Hepatocyte (in vitro differentiated cells): ENCODE measurements around the gene IDUA. TPM values are rescaled to one million over a fixed set of nuclear protein-coding genes. Genes with fewer than 3 reads are reported as not detected.

Experiments
- DNase-seq: peaks from one replicate; pipeline ENCODE4 v3.0.0-alpha.2; 2016; ENCODE audit warnings: low spot score
- H2AFZ ChIP-seq: fragments of 200-600 bp; sonication (generic); 2 replicates; pipeline ENCODE4 v1.6.0; 2016; ENCODE audit warnings: antibody characterized with exemption, mild to moderate bottlenecking
- H3K27ac ChIP-seq: fragments of 200-600 bp; sonication (generic); 2 replicates; pipeline ENCODE4 v1.5.1; 2016; ENCODE audit warnings: mild to moderate bottlenecking
- H3K27me3 ChIP-seq: fragments of 200-600 bp; sonication (generic); 2 replicates; pipeline ENCODE4 v1.6.1; 2016
- H3K36me3 ChIP-seq: fragments of 200-600 bp; sonication (generic); replicated peaks from 2 replicates; pipeline ENCODE4 v1.5.1; 2016; ENCODE audit warnings: low read depth; ENCODE audit not compliant: insufficient read depth
- H3K4me1 ChIP-seq: fragments of 200-600 bp; sonication (generic); 2 replicates; pipeline ENCODE4 v1.5.1; 2016; ENCODE audit warnings: mild to moderate bottlenecking, moderate library complexity; ENCODE audit not compliant: insufficient read depth
- H3K4me2 ChIP-seq: fragments of 200-600 bp; sonication (generic); 2 replicates; pipeline ENCODE4 v1.6.0; 2016
- H3K4me3 ChIP-seq: fragments of 200-600 bp; sonication (generic); 2 replicates; pipeline ENCODE4 v1.5.1; 2016; ENCODE audit warnings: mild to moderate bottlenecking
- H3K79me2 ChIP-seq: fragments of 200-600 bp; sonication (generic); 2 replicates; pipeline ENCODE4 v1.6.0; 2017; ENCODE audit warnings: mild to moderate bottlenecking
- H3K9me2 ChIP-seq: fragments of 200-600 bp; sonication (generic); replicated peaks from 2 replicates; pipeline ENCODE4 v1.6.0; 2017; ENCODE audit warnings: mild to moderate bottlenecking; ENCODE audit not compliant: insufficient read depth
- H3K9me3 ChIP-seq: fragments of 200-600 bp; sonication (generic); 2 replicates; pipeline ENCODE4 v1.5.1; 2016; ENCODE audit warnings: low read depth, mild to moderate bottlenecking
- H4K20me1 ChIP-seq: fragments of 200-600 bp; sonication (generic); 2 replicates; pipeline ENCODE4 v1.6.0; 2016; ENCODE audit warnings: mild to moderate bottlenecking; ENCODE audit not compliant: insufficient read depth, poor library complexity, severe bottlenecking
- EZH2 ChIP-seq: fragments of 200-600 bp; sonication (generic); IDR thresholded peaks from 2 replicates; pipeline ENCODE4 v1.6.1; 2016; ENCODE audit warnings: antibody characterized with exemption, mild to moderate bottlenecking, borderline replicate concordance
- EZH2phosphoT487 ChIP-seq: fragments of 200-600 bp; sonication (generic); IDR thresholded peaks from one replicate; pipeline ENCODE4 v1.6.1; 2018; ENCODE audit warnings: antibody characterized with exemption, mild to moderate bottlenecking, low read depth, moderate library complexity; ENCODE audit not compliant: unreplicated experiment, severe bottlenecking
- WGBS: methylation state at CpG from one replicate; pipeline ENCODE4 v1.1.6; 2016; ENCODE audit warnings: low lambda C conversion rate; ENCODE audit errors: missing lambda C conversion rate; 5-methylcytosine and 5-hydroxymethylcytosine counted together
- polyA plus RNA-seq: library from polyadenylated mRNA; unstranded; fragments of >200 nt; fragmentation: Nextera tagmentation; extraction: Ambion mirVana; gene quantifications from 2 replicates; pipeline ENCODE4 v1.2.1, GENCODE V29; 2016
- total RNA-seq: library from RNA; depleted of rRNA; stranded (reverse); fragments of >200 nt; gene quantifications from 2 replicates; pipeline ENCODE4 v1.2.3, GENCODE V29; 2014
- TF ChIP-seq, protein P1 (sequence below): fragments of 200-600 bp; sonication (generic); IDR thresholded peaks from 2 replicates; pipeline ENCODE4 v1.5.1; 2016; ENCODE audit warnings: antibody characterized with exemption, mild to moderate bottlenecking; ENCODE audit not compliant: poor library complexity

Gene IDUA
- total and polyA plus RNA-seq, 2 experiments from 2014 or later, result 13.1 to 82.6 TPM

DNA sequence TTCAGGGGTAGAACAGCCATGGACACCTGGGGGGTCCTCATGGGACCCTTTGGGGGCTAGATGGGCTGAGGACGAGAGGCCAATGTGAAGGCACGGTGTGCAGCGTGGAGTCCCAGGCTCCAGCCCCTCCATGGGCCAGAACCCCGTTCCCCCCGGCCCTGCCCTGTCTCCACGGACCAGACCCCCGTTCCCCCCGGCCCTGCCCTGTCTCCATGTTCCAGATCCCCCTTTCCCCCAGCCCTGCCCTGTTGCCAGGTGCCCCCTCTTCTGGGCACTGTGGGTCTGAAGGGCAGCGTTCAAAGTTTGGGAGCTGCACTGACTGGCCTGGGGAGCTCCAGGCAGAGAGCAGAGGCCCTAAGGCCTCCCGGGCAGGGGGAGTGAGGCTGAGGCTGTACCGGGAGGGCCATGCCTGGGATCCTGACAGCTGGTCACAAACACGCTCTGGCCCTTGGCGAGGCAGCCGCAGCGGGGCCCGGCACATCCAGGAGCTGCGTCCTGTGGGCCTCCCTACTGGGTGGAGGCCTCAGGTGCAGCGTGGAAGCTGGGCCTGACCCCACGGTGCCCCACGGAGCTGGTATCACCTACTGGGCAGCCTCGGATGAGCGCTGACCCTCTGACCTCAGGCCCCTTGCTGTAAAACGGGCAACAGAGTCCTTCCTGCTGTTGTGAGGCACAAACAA lies 22.4 kb upstream of the IDUA start:
- no peaks in the 10 kb centered on the region for H3K36me3 ChIP-seq
- H3K27ac ChIP-seq, result no peak overlapping the region
- TF ChIP-seq, protein P1, sequence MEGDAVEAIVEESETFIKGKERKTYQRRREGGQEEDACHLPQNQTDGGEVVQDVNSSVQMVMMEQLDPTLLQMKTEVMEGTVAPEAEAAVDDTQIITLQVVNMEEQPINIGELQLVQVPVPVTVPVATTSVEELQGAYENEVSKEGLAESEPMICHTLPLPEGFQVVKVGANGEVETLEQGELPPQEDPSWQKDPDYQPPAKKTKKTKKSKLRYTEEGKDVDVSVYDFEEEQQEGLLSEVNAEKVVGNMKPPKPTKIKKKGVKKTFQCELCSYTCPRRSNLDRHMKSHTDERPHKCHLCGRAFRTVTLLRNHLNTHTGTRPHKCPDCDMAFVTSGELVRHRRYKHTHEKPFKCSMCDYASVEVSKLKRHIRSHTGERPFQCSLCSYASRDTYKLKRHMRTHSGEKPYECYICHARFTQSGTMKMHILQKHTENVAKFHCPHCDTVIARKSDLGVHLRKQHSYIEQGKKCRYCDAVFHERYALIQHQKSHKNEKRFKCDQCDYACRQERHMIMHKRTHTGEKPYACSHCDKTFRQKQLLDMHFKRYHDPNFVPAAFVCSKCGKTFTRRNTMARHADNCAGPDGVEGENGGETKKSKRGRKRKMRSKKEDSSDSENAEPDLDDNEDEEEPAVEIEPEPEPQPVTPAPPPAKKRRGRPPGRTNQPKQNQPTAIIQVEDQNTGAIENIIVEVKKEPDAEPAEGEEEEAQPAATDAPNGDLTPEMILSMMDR, result no peak
- no peak for TF ChIP-seq EZH2phosphoT487
- no peak for TF ChIP-seq EZH2
- no peaks in the 10 kb centered on the region for H3K79me2 ChIP-seq
- H3K9me2 ChIP-seq, result no peaks in the 10 kb centered on the region
- no peaks in the 10 kb centered on the region for H4K20me1 ChIP-seq
- H3K9me3 ChIP-seq, result no peaks in the 10 kb centered on the region
- WGBS, result 95% methylated on average over 21 of the region's 23 CpGs
- no peak for DNase-seq
- no peak overlapping the region for H2AFZ ChIP-seq
- H3K4me3 ChIP-seq, result no peak overlapping the region
- H3K4me2 ChIP-seq, result no peak overlapping the region
- H3K27me3 ChIP-seq, result no peaks in the 10 kb centered on the region
- no peaks in the 10 kb centered on the region for H3K4me1 ChIP-seq

DNA sequence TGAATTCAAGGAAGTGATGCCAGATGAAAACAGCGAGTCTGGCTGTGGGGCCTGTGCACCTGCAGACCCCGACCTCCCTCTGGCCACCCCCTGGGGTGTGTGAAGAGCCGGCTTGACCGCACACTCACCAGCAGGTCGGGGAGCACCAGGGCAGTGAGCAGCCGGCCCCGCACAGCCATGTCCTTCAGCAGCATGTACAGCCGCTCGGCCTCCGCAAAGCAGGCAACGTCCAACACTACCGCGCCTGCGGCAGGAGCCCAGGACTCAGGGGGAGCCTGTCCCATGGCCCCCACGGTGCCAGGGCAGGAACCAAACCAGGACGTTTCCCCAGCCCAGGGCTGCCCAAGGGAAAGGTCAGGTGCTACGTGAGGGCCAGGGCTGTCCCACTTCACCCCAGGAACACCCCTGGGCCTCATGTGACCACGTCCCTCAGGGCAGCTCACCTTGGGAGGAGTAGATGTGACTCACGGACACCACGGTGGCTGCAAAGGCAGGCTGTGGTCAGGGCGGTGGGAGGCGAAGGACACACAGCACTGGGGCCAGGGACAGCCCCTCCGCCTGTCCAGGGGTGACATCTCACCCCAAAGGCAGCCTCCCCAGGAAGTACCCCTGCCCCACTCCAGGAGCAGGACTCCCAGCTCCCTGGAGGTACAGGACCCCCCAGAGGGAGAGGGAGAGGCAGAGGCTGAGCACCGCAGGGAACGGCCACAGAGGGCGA lies 21.6 kb upstream of the IDUA start:
- no peaks in the 10 kb centered on the region for H3K9me2 ChIP-seq
- no peaks in the 10 kb centered on the region for H4K20me1 ChIP-seq
- no peak overlapping the region for H3K4me2 ChIP-seq
- DNase-seq, result no peak
- H3K36me3 ChIP-seq, result no peaks in the 10 kb centered on the region
- H3K27me3 ChIP-seq, result no peaks in the 10 kb centered on the region
- H3K79me2 ChIP-seq, result no peaks in the 10 kb centered on the region
- H3K4me3 ChIP-seq, result no peak overlapping the region
- no peak overlapping the region for H2AFZ ChIP-seq
- TF ChIP-seq, protein P1, result no peak
- TF ChIP-seq EZH2phosphoT487 (no peak), EZH2 (no peak)
- 94% methylated on average over 25 of the region's 26 CpGs for WGBS
- H3K9me3 ChIP-seq, result no peaks in the 10 kb centered on the region
- no peak overlapping the region for H3K27ac ChIP-seq
- no peaks in the 10 kb centered on the region for H3K4me1 ChIP-seq

DNA sequence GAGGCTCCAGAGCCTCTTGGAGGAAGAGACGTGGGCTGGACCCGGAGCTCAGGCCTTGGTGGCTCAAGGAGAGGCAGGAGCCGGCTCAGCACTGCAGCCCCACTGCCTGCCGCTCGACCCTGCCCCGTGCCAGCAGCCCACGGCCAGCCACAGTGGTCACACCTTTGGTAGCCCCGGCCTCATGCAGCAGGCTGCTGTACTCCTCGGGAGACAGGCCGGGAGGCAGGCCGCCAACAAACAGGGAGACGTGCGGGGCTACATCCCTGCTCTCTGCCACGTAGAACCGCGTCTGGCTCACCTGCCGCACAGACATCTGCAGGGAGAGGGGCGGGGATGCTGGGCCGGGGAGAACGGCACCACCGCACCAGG lies 21.1 kb upstream of the IDUA start:
- Histone ChIP-seq H3K27ac (no peak overlapping the region), H3K9me3 (no peaks in the 10 kb centered on the region), H3K27me3 (no peaks in the 10 kb centered on the region), H3K4me3 (no peak overlapping the region), H3K79me2 (no peaks in the 10 kb centered on the region), H3K9me2 (no peaks in the 10 kb centered on the region), H4K20me1 (no peaks in the 10 kb centered on the region), H3K4me1 (no peaks in the 10 kb centered on the region), H3K4me2 (no peak overlapping the region), H3K36me3 (no peaks in the 10 kb centered on the region), H2AFZ (no peak overlapping the region)
- DNase-seq, result no peak
- 96% methylated on average over 20 of the region's 21 CpGs for WGBS
- TF ChIP-seq, protein P1, result no peak
- TF ChIP-seq EZH2 (no peak), EZH2phosphoT487 (no peak)
